Activated T-cell treated with anti-CD3 and anti-CD28 coated beads for 48 hours (primary cell): ENCODE data around the gene P2RY14.

Experiments used
- DNase-seq: peaks from one replicate; pipeline ENCODE4 v3.0.0-alpha.2; 2020; ENCODE audit warnings: low read depth

The P2RY14 gene

DNA sequence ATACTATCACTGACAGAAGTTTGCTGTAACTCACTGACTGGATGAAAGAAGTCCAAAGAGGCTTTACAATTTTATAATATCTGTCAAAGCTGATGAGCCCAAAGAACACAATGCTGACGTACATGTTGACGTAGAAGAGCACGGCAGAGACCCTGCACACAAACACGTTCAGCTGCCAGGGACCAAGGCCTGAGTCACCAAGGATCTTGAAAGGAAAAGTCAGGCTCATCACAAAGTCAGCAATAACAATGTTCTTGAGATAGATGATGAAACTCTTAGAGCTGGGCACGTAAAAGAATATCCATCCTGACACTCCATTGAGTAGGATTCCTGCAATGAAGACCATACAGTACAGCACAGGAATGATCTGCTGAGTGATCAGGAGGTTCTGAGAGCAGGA lies 64.5 kb downstream of the P2RY14 start:
- DNase-seq = no peak

DNA sequence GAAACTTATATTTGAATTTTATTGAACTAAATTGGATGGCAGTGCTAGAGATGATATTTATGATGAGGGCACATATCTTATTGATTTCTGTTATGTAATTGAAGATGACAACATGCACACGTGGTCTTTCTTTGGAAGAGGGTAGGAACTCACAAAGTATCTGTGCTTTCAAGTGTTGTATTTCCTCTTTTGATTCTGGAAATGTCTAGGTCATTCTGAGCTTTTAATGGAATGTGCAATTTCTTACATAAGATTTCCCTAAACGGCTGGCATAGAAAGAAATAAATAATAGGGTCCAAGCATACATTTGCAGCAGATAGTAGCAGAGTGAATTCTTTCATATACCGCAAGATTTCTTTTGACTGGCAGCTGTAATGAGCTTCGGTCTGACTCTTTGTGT lies 65.2 kb downstream of the P2RY14 start:
- no peak for DNase-seq

DNA sequence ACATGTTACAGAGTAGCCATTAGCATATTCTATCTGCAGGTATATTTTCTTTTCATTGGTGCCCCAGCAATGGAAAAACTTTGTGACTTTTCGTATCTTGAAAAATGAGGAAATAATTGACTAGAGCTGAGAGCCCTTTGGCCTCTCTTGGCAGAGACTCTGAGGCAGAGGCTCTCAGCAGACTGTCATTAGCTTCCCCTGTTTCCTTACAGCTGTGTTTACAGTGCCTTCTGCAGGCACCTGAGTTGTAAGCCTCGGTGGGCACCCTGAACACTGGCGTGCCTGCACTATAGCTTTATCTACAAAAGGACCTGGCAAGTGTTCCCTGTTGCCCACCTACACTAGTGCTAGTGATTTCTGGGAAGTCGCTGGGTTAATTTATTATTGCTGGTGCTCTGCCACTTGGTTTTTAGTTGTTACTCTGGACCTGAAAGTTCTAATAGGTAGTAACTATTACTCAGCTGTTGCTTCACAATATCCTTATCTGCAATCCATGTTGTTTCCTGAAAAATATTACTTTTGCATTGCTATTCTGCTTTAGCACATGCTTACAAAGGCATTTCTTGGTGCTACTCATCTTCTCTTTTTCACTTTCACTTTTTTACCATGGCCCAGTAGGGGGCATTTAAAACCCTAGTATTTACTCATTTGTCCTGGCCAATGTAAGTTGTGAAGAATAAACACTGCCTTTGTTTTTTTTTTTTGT lies 67.5 kb downstream of the P2RY14 start:
- DNase-seq = no peak

DNA sequence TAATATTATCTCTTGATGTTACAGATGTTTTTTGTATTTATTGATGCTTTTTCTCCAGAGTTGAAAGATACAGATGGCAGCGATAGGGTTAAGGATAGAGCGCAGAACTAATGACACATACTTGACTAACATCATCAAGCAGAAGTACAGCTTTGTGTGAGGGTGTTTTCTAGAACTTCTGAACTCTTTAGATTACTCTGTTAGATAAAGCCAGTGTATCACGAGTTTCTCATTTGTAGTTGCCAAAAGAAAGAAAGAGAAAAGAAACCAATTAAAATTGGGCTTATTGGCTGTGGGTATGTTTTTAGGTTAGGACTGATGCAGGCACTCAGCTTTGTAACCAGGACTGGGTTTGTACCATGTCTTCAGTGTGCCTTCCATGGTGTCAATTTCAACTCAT lies 68.7 kb downstream of the P2RY14 start:
- no peak for DNase-seq

DNA sequence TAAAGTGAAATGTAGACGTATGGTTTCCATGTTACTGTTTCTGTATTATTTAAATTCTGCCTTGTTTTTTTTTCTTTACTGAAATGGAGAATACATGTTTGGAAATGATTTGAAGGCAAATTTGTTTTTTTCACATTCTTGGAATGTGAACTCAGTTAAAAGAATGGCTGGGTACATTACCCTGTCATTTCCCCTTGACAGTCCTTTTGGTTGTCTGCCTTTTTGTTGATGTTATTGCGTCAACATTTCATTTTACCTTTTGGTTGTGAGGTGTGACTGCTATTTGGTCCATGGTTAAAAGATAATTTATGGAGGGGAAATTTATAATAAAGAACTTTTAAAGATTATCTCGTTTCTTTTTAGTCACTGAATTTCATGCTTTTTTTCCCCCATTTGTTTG lies 72.1 kb downstream of the P2RY14 start:
- no peak for DNase-seq

DNA sequence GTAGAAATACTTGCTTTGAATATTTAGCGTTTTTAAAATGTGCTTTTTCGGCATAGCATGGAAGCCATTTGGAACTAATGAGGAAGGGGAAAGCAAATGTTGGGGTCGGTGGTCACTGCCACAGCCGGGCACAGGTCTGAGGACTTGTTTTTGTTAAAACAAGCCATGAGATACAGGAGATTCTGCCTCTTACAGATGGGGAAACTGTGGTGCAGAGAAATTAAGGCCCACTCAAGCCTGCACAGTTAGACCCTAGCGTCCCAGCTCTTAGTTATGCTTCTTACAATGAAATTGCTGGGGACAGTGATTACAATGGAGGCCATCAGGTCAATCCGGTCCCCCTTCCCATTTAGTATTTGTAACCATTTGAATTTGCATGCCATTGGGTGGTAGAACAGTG lies 72.9 kb downstream of the P2RY14 start:
- DNase-seq = no peak

DNA sequence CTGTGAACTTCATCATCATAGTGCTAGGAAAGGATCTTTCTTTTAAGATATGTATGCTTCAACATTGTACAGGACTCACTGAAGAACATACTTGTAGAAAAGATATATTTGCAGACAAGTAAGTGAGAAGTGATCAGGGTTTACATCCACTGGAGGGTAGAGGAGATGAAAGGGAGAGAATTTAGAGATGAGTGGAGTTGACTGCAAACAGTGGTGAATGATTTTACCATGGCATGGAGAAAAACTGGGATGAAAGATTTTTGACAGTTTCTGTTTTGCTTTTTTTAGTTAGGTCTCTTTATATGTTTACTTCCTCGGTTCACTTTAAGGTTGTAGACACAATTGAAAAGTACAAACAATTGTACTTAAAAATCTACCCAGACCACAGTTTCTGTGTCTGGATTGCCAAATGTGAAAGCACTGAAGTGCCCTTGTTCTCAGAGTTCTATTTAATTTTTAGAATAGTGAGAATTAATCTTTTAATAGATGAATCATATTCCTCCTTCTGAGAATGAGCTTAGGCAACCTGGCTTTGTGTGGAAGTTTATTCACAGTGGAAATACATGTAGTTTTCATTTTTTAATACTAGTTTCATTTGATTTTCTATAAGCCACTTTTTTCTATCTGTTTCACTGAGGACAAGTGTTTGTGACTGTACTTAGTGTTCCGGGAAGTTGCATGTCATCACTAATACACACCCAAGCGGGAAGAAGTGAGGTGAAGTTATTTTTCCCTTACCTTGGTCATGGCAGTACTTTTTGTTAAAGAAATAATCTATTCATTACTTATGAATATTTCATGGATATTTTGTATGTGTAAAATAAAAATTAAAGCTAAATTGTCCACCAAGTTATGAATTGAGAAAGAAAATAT lies 73.6 kb downstream of the P2RY14 start:
- DNase-seq = no peak

DNA sequence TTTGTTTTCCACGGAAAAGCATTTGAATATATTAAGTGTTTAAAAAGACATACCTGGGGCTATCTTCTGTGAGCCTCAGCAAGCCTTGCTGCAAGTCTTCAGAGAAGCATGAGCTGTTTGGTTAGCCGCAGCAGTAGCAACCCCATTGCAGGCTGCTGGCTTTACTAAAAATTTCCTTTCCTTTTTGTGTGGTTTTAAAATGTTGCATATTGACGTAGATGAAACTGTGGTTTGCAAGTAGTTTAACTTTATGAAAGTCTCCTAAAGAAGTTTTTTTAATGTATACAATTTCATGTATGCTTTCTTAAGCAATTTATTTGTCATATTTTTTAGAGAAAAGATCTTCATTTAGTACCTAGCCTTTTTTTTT lies 75.3 kb downstream of the P2RY14 start, which contains the start of gene GPR171:
Gene GPR171, minus strand, starts transcription at position 166 of the 370 bp plus-strand sequence. CDS start 3,830 bp downstream, outside the sequence.
- peak; percentile 44 for DNase-seq

DNA sequence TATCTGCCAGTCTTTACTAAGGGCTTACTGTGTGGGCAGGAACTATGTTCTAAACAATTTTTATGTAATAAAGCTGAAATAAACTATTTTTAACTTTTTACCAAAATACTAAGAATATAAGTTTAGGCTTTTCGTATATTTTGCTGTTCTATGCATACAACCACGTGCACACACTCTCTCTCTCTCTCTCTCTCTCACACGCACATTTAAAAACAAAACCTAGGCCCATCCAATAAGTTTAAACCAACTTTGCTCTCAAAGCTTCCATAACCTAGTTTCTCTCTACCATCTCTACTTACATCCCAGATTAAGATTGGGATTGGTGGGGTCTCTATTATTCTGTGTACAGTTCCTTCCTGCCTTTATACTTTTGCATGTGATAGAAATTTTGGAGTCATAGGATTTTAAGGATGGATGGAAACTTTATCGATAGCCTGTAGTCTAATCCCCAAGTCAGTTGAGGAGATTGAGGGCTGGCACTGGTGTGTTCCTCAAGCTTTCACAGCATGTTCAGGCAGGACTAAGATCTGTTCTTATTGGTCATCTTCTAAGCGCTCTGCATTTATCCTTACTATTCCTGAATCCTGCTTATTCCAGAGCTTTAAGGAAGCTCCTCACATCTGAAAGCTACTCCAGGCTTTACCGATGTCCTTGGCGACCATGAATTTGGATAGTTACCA lies 77.2 kb downstream of the P2RY14 start:
- no peak for DNase-seq

DNA sequence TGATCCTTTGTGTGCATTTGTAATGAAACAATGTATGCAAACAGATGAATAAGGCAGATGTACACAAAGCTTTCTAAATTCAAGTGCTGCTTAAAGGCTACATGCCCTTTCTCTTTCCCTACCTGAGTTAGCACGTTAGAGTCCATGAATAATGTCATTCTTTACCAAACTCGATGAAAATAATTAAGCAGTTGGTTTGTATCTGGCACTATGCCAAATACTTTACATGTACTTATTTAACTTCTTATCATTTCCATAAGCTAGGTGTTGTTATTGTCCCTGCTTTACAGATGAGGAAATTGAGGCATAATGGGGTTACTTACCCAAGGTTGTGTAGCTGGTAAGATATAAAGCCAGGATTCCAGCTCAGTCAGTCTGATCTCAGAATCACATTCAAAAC lies 77.8 kb downstream of the P2RY14 start:
- DNase-seq = no peak

DNA sequence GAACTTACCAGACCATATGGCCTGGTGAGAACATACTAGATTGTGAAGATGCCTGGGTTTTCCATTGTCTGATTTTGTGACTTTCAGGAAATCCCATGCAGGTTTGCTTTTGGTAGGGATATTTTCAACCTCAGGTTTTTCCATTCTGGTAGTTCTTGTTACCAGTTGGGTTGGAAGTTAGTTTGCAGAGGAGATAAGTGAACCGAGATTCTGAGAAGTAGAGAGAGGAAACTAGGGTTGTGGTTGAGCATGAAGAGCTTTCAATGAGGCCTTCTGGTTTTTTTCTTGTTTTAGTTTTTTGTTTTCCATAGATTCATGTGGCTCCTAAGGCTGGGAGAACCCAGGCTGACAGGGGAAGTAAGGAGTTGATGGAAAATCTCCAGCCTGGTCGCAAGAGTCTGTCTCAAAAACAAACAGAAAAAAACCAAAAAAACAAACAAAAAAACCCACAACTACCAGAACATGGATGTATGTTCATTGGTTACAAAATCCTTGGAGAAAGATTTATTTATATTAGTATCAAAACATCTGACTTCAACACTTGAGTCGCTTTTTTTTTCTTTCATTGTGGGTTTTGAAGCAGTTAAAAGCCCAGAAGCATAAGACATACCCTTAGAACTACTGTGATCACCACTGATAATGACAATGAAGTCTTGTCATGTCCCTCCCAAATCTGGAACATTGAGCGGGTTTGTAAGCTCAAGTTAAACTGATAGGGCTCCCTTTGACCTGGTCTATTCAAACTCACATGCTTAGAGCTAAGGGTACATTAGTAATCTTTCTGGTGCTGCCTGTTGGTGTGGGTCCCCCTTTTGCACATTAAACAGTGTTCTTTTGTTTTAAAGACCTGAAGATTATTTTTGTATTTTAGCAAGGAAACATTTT lies 78.5 kb downstream of the P2RY14 start:
- DNase-seq = no peak

DNA sequence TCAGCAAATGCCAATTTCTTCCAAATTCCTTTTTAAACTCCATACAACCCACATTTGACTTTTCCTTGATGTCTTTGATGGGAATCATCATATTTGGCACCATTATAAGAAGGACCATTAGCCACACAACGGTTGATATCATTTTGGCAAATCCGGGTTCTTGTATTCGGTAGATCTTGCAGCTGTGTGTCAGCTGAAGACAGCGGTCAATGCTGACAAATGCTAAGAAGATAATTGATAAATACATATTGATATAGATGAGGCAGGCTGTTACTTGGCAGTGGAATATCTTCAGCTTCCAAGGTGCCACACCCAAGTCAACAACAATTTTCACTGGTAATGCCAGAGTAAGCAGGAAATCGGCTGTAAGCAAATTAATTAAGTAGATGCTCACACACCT lies 79.5 kb downstream of the P2RY14 start:
- DNase-seq = no peak

DNA sequence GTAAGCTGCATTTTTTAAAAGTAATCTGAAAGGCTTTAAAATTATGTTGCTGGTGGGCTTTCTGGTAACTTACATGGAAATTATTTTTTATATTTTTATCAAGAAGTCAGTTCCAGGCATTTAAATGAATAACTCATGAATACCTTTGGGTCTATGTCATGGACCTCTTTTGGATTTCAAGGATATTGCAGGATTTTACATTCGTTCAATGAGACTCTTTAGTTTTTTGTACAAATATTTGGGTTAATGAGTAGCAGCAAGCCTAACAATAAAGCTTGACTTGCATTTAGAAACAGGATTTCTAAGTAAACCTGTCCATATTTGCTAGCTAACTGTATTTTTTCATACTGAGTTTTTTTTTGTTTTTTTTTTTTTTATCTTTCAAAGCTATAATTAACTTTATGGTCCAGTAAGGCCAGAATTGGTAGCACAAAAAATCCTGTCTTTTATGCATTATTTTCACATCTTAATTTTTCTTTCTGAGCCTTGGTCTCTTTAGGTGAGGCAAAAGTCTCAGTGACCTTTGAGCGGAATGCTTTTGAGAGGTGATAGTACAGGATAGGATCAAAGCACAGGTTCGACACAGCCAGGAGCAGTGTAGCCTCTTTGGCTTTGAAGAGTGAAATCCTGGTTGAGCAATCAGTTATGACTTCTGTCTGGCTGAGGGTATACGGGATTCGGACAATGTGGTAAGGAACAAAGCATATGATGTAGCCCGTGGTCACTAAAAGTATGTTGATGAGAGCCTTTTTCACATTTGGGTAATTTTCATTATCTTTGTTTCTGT lies 80.2 kb downstream of the P2RY14 start:
- DNase-seq = no peak

DNA sequence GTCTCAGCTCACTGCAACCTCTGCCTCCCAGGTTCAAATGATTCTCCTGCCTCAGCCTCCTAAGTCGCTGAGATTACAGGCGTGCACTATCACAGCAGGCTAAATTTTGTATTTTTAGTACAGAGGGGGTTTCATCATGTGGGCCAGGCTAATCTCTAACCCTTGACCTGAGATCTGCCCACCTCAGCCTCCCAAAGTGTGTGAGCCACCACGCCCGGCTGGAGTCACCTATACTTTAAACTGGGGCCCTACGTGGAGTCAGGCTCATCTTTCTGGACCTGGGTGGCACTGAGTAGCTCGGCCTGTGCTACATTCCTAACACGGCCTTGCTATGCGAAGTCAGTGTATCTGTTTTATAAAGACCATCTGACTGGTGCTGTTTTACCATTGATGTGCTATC lies 81.1 kb downstream of the P2RY14 start:
- no peak for DNase-seq

DNA sequence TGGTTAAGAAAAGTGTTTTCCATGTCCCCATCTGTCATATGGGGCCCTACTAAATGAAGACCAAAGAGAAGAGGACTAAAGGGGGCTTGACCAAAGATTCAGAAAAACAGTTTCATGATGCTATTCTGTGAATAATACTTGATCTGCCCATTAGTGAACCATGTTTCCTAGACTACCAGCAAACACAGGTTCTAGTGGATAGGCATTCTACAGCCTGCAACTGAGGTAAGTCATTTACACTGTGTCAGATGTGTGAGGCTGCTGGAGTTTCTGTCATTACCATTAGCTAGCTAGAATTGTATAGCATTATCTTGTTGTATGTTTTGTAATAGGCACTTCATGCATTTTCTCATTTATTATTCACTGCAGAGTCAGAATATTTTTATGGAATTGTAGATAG lies 81.9 kb downstream of the P2RY14 start:
- no peak for DNase-seq

DNA sequence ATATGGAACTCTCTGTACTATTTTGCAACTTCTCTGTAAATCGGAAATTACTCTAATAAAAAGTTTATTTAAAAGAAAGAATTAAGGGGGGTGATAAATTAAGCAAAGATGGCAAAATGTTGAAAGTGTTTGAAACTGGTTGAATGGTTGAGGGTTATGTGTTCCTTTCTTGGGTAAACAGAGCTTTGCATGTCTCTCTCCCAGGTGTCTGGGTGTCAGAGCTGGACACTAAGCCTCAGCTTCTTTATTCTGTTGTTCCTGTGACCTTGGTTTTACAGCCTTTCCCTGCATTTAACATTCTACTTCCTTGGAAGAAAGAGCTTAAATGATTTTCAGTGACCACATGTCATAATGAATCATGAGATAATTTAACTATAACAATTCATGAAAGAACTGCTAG lies 82.5 kb downstream of the P2RY14 start:
- no peak for DNase-seq

DNA sequence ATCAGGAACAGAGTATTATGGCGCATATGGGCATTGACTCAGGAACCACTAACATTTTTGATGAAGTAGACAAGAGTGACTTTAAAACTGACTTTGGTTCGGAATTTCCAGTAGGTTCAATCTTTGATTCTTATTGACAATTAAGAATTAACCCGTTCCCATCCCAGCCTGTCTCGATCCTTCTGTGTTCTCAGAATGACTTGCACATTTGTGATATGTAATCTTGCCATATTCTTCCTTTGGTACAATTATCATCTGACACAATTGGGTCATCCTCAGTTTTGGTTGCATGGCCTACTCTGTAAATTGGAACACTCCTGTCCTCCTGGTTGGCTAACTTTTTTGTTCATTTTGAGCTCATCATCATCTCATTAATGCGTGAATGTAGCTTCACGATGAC lies 85.8 kb downstream of the P2RY14 start:
- DNase-seq = no peak

DNA sequence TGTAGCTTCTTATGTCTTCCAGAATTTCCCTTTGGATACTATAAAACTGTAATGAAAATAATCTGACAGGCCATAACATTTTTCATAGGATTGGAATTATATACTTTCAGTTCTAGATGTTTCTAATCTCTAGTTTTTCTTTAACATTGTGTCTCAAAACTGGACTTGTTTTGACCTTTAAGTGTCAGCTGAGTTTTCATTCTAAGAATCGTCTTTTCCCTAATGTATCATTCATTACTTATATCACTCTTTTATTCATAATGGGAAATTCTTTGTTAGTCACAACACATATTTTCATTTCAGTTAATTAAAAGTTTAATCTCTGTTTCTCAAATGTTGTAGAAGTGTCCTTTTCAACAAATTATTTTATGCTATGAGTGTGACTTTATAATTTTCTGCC lies 87.2 kb downstream of the P2RY14 start:
- DNase-seq = no peak

DNA sequence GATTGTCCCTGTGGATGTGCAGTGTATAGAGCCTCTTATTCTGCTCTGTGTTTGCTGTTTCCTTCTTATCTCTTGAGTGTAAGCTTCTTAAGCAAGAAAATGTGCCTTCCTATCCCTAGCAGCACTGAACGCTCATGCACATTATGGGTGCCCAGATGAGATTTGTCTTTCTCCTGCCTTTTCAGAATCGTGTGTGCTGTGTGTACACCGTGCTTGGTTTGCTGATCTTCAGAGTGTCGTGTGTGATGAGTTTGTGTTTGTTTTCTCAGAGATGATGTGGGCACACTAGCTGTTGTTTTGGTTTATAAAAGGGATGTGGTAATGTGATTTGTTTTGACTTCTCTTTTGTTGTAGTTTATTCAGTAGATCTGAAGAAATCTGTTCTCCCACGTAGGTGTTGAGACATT lies 95.1 kb downstream of the P2RY14 start:
- DNase-seq = no peak

DNA sequence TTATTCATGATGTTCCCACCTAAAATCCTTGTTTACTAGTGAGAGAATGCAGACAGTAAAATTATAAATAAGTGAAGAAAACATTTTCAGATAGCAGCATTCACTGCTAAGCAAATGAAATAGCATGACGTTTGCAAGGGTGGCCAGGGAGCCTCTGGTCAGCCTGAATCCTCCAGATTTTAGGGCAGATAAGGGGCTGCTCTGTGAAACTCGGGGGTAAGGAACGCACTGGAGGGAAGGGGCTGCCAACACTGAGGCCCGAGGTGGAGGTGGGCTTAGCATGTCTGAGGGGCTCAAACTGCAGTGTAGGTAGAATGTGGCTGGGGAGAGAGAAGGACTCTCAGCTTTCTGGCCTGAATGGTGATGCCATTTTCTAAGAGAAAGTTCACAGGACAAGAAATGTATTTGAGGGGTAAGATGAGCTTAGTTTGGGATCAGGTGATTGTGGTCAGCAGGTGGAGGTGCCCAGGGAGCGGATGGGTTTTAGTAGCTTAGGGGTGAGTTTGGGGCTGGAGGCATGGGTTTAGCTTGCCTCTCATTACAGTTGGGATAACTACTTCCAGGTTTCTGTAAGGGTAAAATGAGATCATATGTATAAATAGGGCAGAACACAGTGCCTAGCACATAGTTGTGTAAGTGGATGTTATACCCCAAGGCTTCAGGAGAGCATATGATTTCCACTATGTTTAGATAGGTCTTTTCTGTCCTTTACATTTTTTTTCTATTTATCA lies 95.8 kb downstream of the P2RY14 start:
- no peak for DNase-seq
